ELR (cell line): ENCODE data around the gene GRAP2.
A peak's percentile ranks its signal among the peaks of the same experiment; 100 is the strongest.
"Not testable (repeated sequence)": the region's sequence is repeated elsewhere in the genome, so short reads cannot be mapped to it uniquely, and the experiment has no call there.

Source experiments
- DNase-seq: peaks from one replicate; pipeline ENCODE4 v3.0.0-alpha.2; 2015; ENCODE audit warnings: low read depth

The GRAP2 gene

GRCh38 chr22:39943953-39944872, 43.3 kb downstream of the GRAP2 start:
- no peak for DNase-seq

- DNase-seq = no peak
These were observed 45.2 kb downstream of the GRAP2 start for GRCh38 chr22:39946126-39946502.

GRCh38 chr22:39946503-39947219, 45.8 kb downstream of the GRAP2 start:
- DNase-seq = no peak

- DNase-seq = no peak
These were observed 46.6 kb downstream of the GRAP2 start for GRCh38 chr22:39947220-39948216.

- DNase-seq = no peak
These were observed 49.3 kb downstream of the GRAP2 start for GRCh38 chr22:39949964-39950737.

- not testable (repeated sequence) for DNase-seq
These were observed 50.9 kb downstream of the GRAP2 start for GRCh38 chr22:39951603-39952293.

- DNase-seq = no peak
These were observed 51.5 kb downstream of the GRAP2 start for GRCh38 chr22:39952347-39952746.

- DNase-seq = no peak
These were observed 52.2 kb downstream of the GRAP2 start for GRCh38 chr22:39953101-39953500.

GRCh38 chr22:39954584-39955055, 53.7 kb downstream of the GRAP2 start:
- DNase-seq = peak; percentile 60

GRCh38 chr22:39955675-39956074, 54.8 kb downstream of the GRAP2 start:
- no peak for DNase-seq

- no peak for DNase-seq
These were observed 56.2 kb downstream of the GRAP2 start for GRCh38 chr22:39956932-39957664.

- no peak for DNase-seq
These were observed 57.3 kb downstream of the GRAP2 start for GRCh38 chr22:39958009-39958711.

- no peak for DNase-seq
These were observed 58.2 kb downstream of the GRAP2 start for GRCh38 chr22:39958949-39959639.

GRCh38 chr22:39959640-39960447, 59.0 kb downstream of the GRAP2 start, which contains the start of gene TMA7B:
TMA7B (plus strand) TSS chr22:39960397; CDS start chr22:39964375, 3,978 bp downstream.
- peak; percentile 81 for DNase-seq

- DNase-seq = peak; percentile 97
These were observed 60.2 kb downstream of the GRAP2 start for GRCh38 chr22:39960791-39961746.

GRCh38 chr22:39962071-39962470, 61.2 kb downstream of the GRAP2 start:
- DNase-seq = no peak
